Mesendoderm (in vitro differentiated cells): ENCODE data around the gene KLHL29.

ENCODE experiments used
- DNase-seq: peaks from one replicate; pipeline ENCODE4 v3.0.0; 2013
- H2AK5ac ChIP-seq: 2 replicates; pipeline ENCODE4 v1.6.1; 2013; ENCODE audit warnings: low read length, inconsistent platforms
- H2BK120ac ChIP-seq: 2 replicates; pipeline ENCODE4 v1.6.1; 2013; ENCODE audit warnings: low read depth, mild to moderate bottlenecking, low read length, moderate library complexity, mixed read lengths
- H2BK15ac ChIP-seq: replicated peaks from 2 replicates; pipeline ENCODE4 v1.6.1; 2013; ENCODE audit warnings: low read depth, mild to moderate bottlenecking, moderate library complexity
- H2BK5ac ChIP-seq: 2 replicates; pipeline ENCODE4 v1.6.1; 2013; ENCODE audit warnings: low read length, inconsistent platforms
- H3K18ac ChIP-seq: 2 replicates; pipeline ENCODE4 v1.6.1; 2013; ENCODE audit warnings: mild to moderate bottlenecking, low read length, mixed read lengths
- H3K23ac ChIP-seq: one replicate; pipeline ENCODE4 v1.6.1; 2013; ENCODE audit warnings: low read length
- H3K27ac ChIP-seq: 2 replicates; pipeline ENCODE4 v1.5.1; 2013; ENCODE audit warnings: low read depth, mild to moderate bottlenecking, inconsistent platforms, low read length, moderate library complexity
- H3K27me3 ChIP-seq: 2 replicates; pipeline ENCODE4 v1.6.1; 2013; ENCODE audit warnings: low read length, control low read depth, mild to moderate bottlenecking, inconsistent platforms; ENCODE audit not compliant: insufficient read depth, poor library complexity
- H3K36me3 ChIP-seq: 2 replicates; pipeline ENCODE4 v1.6.1; 2013; ENCODE audit warnings: low read length, inconsistent platforms; ENCODE audit not compliant: control insufficient read depth, insufficient read depth
- H3K4ac ChIP-seq: one replicate; pipeline ENCODE4 v1.6.1; 2013; ENCODE audit warnings: low read depth, mild to moderate bottlenecking, low read length, moderate library complexity
- H3K4me1 ChIP-seq: 2 replicates; pipeline ENCODE4 v1.6.1; 2013; ENCODE audit warnings: low read depth, low read length, inconsistent platforms; ENCODE audit not compliant: control insufficient read depth
- H3K4me2 ChIP-seq: 2 replicates; pipeline ENCODE4 v1.6.1; 2013; ENCODE audit warnings: low read length
- H3K4me3 ChIP-seq: 2 replicates; pipeline ENCODE4 v1.5.1; 2013; ENCODE audit warnings: mild to moderate bottlenecking, low read length
- H3K56ac ChIP-seq: one replicate; pipeline ENCODE4 v1.6.1; 2013; ENCODE audit warnings: low read length
- H3K79me1 ChIP-seq: 2 replicates; pipeline ENCODE4 v1.6.1; 2013; ENCODE audit warnings: low read length, inconsistent platforms
- H3K79me2 ChIP-seq: 2 replicates; pipeline ENCODE4 v1.6.1; 2013; ENCODE audit warnings: mild to moderate bottlenecking, low read length; ENCODE audit not compliant: control insufficient read depth, insufficient read depth
- H3K9ac ChIP-seq: 2 replicates; pipeline ENCODE4 v1.6.1; 2013; ENCODE audit warnings: low read length, inconsistent platforms
- H4K5ac ChIP-seq: one replicate; pipeline ENCODE4 v1.6.1; 2013; ENCODE audit warnings: low read length
- H4K8ac ChIP-seq: one replicate; pipeline ENCODE4 v1.6.1; 2013; ENCODE audit warnings: low read depth, mild to moderate bottlenecking, control low read depth, low read length, moderate library complexity
- WGBS: extraction: QIAGEN DNeasy Blood & Tissue Kit; methylation state at CpG from one replicate; pipeline ENCODE4 v1.1.7; 2013; ENCODE audit warnings: low lambda C conversion rate, missing lambda C conversion rate; ENCODE audit not compliant: insufficient coverage; ENCODE audit errors: extremely low coverage; 5-methylcytosine and 5-hydroxymethylcytosine counted together

Gene KLHL29

DNA sequence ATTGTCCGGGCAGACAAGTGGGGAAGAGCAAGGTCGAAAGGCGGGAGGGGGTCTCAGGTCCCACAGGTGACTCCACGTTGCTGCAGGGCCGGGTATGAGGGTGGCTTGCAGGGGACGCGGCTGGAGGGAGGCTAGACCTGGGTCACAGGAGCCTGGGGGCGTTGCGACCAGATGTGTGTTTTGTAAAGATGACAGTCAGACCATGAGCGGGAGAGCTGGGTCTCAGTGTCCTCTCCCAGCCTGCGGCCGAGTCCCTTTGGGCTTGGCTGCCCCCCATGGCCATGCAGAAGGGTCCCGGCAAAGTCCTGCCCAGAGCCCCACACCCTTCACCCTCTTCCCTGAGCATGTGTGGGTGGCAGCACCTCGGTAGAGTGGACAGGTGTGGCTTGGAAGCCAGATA is 302.7 kb downstream of the KLHL29 start:
- no CpG with 5 or more reads among the region's 14 CpGs for WGBS
- Histone ChIP-seq H3K4me1 (no peaks in the 10 kb centered on the region), H3K4me3 (no peak overlapping the region), H3K4ac (no peak overlapping the region), H3K27ac (no peak overlapping the region), H3K18ac (no peak overlapping the region), H3K27me3 (no peaks in the 10 kb centered on the region), H2AK5ac (no peak overlapping the region), H3K4me2 (no peak overlapping the region), H4K8ac (no peak overlapping the region), H3K9ac (no peak overlapping the region), H2BK5ac (no peak overlapping the region), H3K79me2 (no peaks in the 10 kb centered on the region), H3K79me1 (no peaks in the 10 kb centered on the region), H2BK15ac (no peak overlapping the region), H3K56ac (no peak overlapping the region), H2BK120ac (no peak overlapping the region), H3K23ac (no peak overlapping the region), H4K5ac (no peak overlapping the region), H3K36me3 (no peaks in the 10 kb centered on the region)
- DNase-seq, result no peak

DNA sequence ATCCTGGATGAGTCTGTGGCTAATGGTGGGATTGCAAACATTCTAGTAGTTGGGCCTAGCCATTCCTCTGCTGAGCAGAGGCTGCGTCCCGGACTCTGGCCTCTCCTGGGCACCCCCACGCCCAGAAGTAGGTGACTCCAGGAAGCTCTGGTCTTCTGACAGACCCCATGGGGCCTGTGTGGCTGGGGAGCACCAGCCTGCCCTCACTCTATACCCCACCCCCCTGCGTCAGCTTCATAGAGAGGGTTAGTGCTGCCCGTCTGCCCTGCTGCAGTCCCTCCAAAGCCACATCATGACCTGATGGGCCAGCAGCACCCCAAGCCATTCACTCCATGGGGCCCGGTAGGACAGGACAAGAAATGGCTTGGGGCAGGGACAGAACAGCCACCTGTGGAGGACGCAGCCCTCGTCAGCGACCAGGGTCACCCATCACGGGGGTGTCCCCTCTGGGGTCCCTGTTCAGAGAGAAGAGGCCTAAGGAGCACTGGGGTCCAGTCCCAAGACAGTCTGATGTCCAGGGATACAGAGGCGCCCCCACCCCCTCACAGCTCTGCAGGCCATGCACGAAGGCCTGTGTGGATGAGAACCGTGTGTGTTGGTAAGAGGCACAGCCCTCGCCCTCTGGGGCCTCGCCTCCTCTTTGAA is 303.6 kb downstream of the KLHL29 start:
- H3K18ac ChIP-seq, result no peak overlapping the region
- no CpG with 5 or more reads among the region's 15 CpGs for WGBS
- no peak overlapping the region for H3K4me3 ChIP-seq
- no peak overlapping the region for H3K9ac ChIP-seq
- no peak overlapping the region for H3K23ac ChIP-seq
- H3K4me2 ChIP-seq, result no peak overlapping the region
- H4K5ac ChIP-seq, result no peak overlapping the region
- DNase-seq, result no peak
- no peak overlapping the region for H3K27ac ChIP-seq
- H2AK5ac ChIP-seq, result no peak overlapping the region
- H4K8ac ChIP-seq, result no peak overlapping the region
- H3K79me1 ChIP-seq, result no peaks in the 10 kb centered on the region
- H3K79me2 ChIP-seq, result no peaks in the 10 kb centered on the region
- H3K27me3 ChIP-seq, result no peaks in the 10 kb centered on the region
- H2BK5ac ChIP-seq, result no peak overlapping the region
- no peak overlapping the region for H3K4ac ChIP-seq
- no peaks in the 10 kb centered on the region for H3K4me1 ChIP-seq
- H3K36me3 ChIP-seq, result no peaks in the 10 kb centered on the region
- H3K56ac ChIP-seq, result no peak overlapping the region
- H2BK15ac ChIP-seq, result no peak overlapping the region
- no peak overlapping the region for H2BK120ac ChIP-seq

DNA sequence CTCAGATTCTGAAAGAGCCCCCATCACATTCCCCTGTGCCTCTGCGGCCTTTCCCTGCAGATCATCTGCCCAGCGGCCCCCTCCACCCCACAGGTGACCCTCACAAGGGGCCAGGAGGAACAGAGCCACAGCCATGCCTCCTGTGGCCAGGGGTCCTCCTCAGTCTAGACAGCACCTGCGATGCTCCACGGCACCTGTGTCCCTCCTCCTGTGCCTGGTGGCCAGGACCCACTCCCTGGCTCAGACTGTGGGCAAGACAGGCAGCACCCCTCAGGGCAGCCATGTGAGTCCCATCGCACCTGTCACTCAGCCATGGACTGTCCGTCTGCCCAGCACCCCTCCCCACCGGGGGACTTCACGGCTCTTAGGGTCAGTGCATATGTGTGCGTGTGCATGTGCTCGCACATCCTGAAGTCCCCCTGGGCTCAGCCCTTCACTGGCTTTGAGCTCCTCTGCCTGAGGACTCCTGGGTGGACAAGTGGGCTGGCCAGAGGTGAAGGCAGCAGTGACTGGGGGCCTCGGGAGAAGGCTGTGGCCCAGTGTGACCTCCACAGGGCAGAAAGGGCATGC is 304.2 kb downstream of the KLHL29 start:
- no CpG with 5 or more reads among the region's 11 CpGs for WGBS
- H3K79me2 ChIP-seq, result no peaks in the 10 kb centered on the region
- DNase-seq, result no peak
- H3K27ac ChIP-seq, result no peak overlapping the region
- no peak overlapping the region for H2BK120ac ChIP-seq
- no peak overlapping the region for H4K8ac ChIP-seq
- no peak overlapping the region for H2BK15ac ChIP-seq
- no peak overlapping the region for H3K4ac ChIP-seq
- no peak overlapping the region for H3K4me2 ChIP-seq
- H2AK5ac ChIP-seq, result no peak overlapping the region
- no peak overlapping the region for H4K5ac ChIP-seq
- H3K56ac ChIP-seq, result no peak overlapping the region
- no peaks in the 10 kb centered on the region for H3K27me3 ChIP-seq
- no peak overlapping the region for H3K18ac ChIP-seq
- H3K4me3 ChIP-seq, result no peak overlapping the region
- no peaks in the 10 kb centered on the region for H3K4me1 ChIP-seq
- no peak overlapping the region for H3K9ac ChIP-seq
- H2BK5ac ChIP-seq, result no peak overlapping the region
- H3K36me3 ChIP-seq, result no peaks in the 10 kb centered on the region
- no peaks in the 10 kb centered on the region for H3K79me1 ChIP-seq
- H3K23ac ChIP-seq, result no peak overlapping the region

DNA sequence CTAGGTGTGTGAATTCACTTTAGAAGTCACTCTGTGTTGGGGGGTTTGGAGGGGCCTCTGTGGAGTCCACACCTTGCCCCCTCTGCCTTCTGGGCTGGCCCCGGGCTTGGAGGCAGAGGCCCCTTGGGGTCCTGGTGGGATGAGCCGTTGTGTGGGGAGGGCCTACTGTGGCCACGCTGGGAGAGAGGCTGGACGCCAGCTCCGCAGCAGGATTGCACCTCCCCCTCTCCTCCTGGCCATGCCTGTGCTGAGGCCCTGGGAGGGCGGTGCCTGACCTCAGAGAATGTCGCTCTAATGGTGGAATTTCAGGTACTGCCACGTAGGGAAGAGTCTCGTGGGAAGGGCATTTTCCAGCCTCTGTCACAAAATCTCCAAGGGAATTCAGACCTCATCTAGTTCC is 304.9 kb downstream of the KLHL29 start:
- no peaks in the 10 kb centered on the region for H3K4me1 ChIP-seq
- H2BK120ac ChIP-seq, result no peak overlapping the region
- H4K5ac ChIP-seq, result no peak overlapping the region
- no peaks in the 10 kb centered on the region for H3K36me3 ChIP-seq
- H3K27me3 ChIP-seq, result no peaks in the 10 kb centered on the region
- H3K18ac ChIP-seq, result no peak overlapping the region
- no peak overlapping the region for H3K23ac ChIP-seq
- no peak overlapping the region for H3K4ac ChIP-seq
- H4K8ac ChIP-seq, result no peak overlapping the region
- no peak overlapping the region for H3K4me2 ChIP-seq
- no peak overlapping the region for H3K56ac ChIP-seq
- no peaks in the 10 kb centered on the region for H3K79me1 ChIP-seq
- no CpG with 5 or more reads among the region's 9 CpGs for WGBS
- H3K79me2 ChIP-seq, result no peaks in the 10 kb centered on the region
- no peak overlapping the region for H2BK5ac ChIP-seq
- peak overlapping the region; percentile 11 for H3K9ac ChIP-seq
- H2BK15ac ChIP-seq, result no peak overlapping the region
- peak; percentile 54 for DNase-seq
- H3K27ac ChIP-seq, result no peak overlapping the region
- no peak overlapping the region for H2AK5ac ChIP-seq
- no peak overlapping the region for H3K4me3 ChIP-seq

DNA sequence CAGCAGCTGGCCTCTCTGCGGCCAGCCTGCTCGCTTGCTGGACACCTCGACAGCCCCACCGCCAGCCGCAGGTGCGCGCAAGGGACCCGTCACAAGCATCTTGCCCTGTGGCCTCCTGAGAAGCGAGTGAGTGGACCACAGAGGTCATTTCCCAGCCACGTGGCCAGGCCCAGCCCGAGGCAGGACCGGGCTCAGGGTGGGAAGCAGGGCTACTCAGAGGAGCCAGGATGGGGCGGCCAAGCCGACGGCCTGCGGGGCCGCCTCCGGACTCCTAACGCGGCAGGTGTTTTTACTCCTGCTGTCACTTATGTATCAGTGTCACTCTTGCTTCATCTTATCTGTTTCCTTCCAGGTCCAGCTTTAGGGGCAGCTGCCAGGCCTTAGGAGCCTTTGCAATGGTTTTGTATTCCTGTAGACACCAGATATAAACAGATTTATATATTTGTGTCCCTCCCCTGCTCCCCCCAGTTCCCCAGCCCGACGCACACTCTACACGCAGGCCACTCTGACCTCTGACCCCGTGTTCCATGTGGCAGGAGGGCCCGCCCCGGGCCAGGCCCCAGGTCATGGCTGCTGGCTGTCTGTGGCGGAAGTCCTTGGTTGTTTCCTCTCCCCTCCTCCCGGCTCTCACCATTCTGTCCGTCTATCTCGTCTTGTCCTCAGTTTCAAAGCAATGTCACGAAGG is 305.6 kb downstream of the KLHL29 start:
- Histone ChIP-seq H3K4me2 (no peak overlapping the region), H2BK120ac (no peak overlapping the region), H3K56ac (no peak overlapping the region), H4K8ac (no peak overlapping the region), H2BK15ac (no peak overlapping the region), H2AK5ac (no peak overlapping the region), H3K79me2 (no peaks in the 10 kb centered on the region), H3K79me1 (no peaks in the 10 kb centered on the region), H3K4me1 (no peaks in the 10 kb centered on the region), H3K9ac (no peak overlapping the region), H3K18ac (no peak overlapping the region), H3K4me3 (no peak overlapping the region), H3K36me3 (no peaks in the 10 kb centered on the region), H2BK5ac (no peak overlapping the region), H4K5ac (no peak overlapping the region), H3K27me3 (no peaks in the 10 kb centered on the region), H3K4ac (no peak overlapping the region), H3K27ac (no peak overlapping the region), H3K23ac (no peak overlapping the region)
- no CpG with 5 or more reads among the region's 31 CpGs for WGBS
- DNase-seq, result no peak
